ENCODE measurements around the gene TPO.

- TF ChIP-seq CTCF (IDR thresholded peaks at IDR 0.05): no peak
- no peak for TF ChIP-seq POLR2A (IDR thresholded peaks at IDR 0.05)
These were observed 175.1 kb downstream of the TPO start for GRCh38 chr2:1588051-1588977.

Data from Peyer's patch (tissue), 4 donors.